Sigmoid colon (tissue), 4 donors: Measurements from ENCODE around the gene COL5A1.

Source experiments
- CTCF ChIP-seq, 4 experiments: fragments of 450-650 bp in 3 of 4; fragments of 200-600 bp in 1 of 4; IDR thresholded peaks; one replicate each; pipeline ENCODE4 v1.5.1; 2016 to 2019; ENCODE audit warnings: antibody characterized with exemption in 4 of 4, mild to moderate bottlenecking in 3 of 4, moderate library complexity in 2 of 4
- EP300 ChIP-seq, 4 donors: sonication (generic); formaldehyde crosslinking; IDR thresholded peaks; one replicate each; pipeline ENCODE4 v1.6.1; 2017; ENCODE audit warnings: antibody characterized with exemption in 4 of 4
- POLR2A ChIP-seq, 2 donors: fragments of 450-650 bp; IDR thresholded peaks; one replicate each; pipeline ENCODE4 v1.6.1; 2016; ENCODE audit warnings: antibody characterized with exemption in 2 of 2, mild to moderate bottlenecking in 2 of 2, moderate library complexity in 2 of 2
- POLR2AphosphoS5 ChIP-seq, 4 donors: sonication (generic); formaldehyde crosslinking; IDR thresholded peaks; one replicate each; pipeline ENCODE4 v1.6.1; 2017; ENCODE audit warnings: antibody characterized with exemption in 4 of 4

- TF ChIP-seq CTCF (IDR thresholded peaks at IDR 0.05): no peak
- no peak for TF ChIP-seq EP300 (IDR thresholded peaks at IDR 0.05)
- no peak for TF ChIP-seq POLR2AphosphoS5 (IDR thresholded peaks at IDR 0.05)
- no peak for TF ChIP-seq POLR2A (IDR thresholded peaks at IDR 0.05)
Observed at GRCh38 chr9:134852906-134853654, 211.5 kb downstream of the COL5A1 start.
